HG03442 (cell line): ENCODE measurements around the gene EPHA2.

Experiments used
- ATAC-seq: cut with Tn5 transposase; IDR thresholded peaks from one replicate; pipeline ENCODE4 v1.9.1; 2021; ENCODE audit warnings: mild to moderate bottlenecking, moderate library complexity; ENCODE audit not compliant: unreplicated experiment

EPHA2 gene

DNA sequence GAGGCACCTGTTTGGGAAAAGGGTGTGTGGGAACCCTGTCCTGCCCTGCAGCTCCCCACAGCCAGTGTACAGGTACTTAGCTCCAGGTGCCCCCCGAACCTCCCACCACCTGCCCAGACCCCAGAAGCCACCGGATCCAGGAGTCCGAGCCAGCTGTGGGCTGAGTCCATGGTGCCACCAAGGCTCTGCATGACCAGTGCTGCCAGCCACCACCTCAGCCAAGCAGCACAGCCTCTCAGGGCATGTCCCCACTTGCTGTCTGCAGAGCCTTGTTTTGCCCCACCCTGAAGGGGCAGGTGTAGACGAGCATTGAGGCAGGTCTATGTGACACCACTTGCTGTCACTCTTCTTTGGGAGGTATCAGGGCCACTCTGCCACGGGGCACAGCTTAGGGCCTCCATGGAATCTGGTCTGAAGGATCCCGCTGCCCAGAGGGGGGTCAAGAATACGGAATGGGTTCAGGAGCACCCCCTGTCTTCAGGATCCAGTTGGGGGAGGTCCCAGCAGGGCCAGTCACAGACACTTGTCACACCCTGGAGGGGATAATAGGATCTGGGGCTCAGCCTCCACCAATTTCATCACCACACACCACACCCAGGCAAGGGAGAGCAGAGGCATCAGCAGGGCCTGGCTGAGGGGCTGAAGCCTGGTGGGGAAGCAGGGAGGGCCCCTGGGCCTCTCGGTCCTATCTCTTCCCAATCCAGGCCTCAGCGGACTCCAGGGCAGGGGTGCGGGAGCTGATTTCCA lies 28.9 kb upstream of the EPHA2 start:
- no peak for ATAC-seq

DNA sequence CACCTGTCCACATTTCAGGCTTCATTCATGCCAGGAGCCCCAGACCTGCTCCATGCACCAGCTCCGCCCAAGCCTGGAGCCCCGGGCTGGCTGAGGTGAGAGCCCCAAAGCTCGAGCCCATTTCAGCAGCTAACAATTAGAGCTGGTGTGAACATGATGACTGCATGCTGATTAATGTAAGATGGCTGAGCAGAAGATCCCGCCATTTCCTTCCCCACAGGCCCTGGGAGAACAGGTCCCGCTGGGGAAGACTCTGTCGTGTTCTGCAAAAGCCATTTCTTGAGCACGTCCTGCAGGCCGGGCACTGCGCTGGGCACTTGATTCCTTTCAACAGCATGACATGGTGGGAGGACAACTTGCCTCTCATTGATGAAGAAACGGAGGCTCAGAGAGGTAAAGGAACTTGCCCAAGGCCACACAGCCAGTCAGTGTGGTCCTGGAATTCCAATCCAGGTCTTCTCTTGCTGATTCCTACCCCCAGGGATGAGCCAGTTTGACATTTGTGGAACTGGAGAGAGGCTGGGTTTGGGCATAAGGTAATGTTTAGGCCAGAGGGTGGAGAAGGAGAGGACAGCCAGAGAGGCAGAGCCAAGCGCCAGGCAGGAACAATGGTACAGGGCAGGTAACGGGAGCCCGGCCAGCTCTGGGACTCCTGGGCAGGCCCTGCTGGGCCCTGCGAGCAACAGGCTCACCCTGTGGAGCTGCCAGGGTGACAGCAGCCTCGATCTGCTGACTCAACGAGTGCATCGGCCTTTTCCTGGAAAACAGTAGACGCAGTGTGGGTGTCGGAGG lies 28.1 kb upstream of the EPHA2 start:
- ATAC-seq, result no peak

DNA sequence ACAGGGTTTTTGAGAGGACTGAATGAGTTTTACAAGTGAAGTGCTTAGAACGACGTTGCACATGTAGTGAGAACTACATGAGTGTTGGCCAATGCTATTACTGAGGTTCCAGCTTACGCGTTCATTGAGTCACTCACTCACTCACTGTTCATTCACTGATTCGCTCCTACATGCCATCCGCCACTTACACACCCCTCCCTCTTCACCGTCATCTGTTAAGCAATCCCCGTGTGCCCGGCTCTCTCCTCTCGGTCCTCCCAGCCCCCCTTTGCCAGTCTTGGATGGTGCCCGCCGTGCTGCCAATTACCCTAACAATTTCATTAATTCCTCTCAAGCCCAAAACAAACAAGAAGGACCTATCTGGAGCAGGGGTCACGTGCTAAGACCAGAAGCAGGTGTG lies 27.3 kb upstream of the EPHA2 start:
- ATAC-seq, result no peak

DNA sequence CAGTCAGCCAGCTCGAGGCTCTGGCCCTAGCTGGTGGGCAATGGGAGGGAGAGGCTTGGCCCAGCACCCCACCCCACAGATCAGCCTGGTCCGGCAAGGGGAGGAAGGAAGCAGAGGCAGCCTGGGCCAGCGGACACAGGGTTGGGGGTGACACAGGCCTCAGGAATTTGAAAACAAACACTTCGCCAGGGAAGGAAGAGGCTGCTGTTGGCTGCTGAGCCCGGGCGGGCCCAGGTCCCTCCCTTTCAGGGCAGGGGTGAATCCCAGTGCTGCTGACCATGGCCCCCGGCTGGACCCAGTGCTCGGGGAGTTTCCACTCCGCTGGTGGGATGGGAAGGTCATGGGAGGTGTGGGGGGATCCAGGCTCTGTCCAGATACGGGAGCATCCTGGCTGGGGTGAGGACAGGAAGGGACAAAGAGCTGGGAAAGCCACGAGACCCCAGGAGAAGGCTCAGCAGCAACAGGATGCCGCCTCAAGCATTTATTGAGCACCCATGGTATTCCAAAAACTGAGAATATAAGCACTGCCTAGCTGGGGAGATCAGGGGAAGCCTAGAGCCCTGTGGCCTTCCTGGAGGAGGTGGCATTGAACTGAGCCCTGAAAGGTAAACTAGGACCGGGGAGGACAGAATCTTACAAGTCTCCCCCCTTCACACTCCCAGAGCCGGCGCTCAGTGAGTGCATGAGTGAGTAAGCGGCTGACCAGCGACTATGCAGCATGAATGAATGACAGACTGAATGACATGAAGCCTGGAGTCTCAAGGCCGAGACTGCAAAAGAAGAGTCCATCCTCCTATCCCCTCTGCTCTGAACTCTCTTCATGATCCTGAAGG lies 26.2 kb upstream of the EPHA2 start:
- no peak for ATAC-seq

DNA sequence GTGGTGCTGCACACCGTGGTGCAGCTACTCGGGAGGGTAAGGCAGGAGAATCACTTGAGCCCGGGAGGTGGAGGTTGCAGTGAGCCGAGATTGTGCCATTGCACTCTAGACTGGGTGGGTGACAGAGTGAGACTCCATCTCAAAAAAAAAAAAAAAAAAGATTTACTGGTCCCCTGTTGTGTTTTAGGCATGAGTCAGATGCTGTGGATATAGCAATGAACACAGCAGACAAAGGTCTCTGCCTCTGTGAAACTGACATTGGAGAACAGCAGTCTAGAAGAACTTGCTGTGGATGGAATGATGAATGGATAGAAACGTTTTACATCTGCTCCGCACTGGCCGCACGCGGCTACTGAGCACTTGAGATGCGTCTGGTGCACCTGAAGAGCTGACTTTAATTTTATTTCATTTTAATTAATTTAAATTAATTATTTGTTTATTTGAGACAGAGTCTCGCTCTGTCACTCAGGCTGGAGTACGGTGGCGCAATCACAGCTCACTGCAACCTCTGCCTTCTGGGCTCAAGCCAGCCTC lies 24.5 kb upstream of the EPHA2 start:
- no peak for ATAC-seq

DNA sequence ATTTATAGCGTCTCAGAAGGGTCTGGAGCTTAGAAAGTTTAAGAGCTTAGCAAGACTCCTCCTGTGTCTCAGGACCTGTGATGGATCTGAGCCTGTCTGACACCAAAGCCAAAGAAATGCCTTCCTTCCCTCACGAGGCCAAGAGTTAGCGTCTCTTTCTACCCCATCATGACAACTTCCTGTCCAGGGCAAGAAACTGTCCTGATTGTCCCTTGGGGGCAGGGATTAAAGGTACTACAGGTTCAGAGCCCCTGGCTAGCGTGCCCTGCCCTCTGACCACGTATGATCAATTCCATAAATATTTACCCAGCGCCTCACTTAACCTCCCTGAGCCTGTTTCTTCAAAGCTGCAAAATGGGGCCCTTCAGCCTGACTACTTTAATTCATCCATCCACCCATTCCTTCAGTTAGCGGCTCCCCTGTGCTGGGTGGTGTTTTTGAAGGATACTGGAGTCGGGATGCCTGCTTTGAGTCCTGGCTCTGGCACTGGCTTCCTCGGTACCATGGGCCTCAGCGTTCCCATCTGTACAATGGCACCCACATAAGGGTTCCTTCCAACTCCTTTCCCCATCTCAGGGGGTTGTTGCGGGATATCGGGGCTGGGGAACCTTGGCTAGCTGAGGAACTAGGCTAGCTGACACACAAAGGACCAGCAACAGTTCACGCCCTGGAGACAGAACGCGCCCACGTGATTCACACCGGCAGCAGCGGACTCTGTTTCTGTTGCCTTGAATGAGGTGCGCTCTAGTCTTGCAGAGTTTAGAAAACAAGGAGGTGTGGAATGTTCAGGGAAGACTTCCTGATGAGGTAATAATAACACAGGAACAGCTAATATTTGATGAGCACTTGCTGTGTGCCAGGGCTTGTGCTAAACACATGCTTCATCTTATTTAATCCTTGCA lies 23.0 kb upstream of the EPHA2 start:
- no peak for ATAC-seq

DNA sequence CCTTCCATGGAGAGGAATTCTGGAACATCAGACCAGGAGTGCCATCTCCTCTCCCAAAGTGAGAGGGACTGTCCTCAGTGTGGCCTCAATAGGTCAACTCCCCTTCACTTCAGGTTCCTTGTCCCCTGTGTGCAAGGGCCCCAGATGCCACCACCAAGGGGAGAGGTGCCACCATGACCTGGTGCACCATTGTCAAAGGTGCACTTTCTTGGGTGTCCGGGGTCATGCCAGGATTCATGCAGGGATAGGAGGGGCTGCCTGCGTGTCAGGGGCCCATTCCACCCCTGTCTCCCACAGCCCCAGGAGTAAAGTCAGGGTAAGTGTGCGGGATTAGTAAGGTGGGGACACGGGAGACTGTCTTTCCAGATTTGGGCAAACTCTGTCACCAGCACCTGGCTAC lies 21.4 kb upstream of the EPHA2 start:
- ATAC-seq, result no peak

DNA sequence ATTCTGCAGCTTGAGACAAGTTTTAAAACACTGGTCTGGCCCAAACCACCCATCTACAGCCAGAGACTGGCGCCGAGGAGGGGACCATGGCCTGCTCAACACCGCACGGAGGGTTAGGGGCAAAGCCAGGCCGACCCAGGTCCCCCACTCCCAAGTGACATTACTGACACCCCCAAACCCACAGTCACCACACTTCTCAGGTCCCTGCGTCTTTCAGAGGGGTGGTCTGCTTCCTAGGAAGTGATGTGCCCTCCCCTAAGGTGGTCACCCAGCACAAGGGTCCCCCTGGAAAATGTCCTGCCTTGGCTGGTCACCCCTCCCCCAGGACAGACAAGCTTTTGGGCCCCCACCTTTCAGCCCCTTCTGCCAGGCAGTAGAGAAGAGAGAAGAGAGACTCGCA lies 20.8 kb upstream of the EPHA2 start:
- no peak for ATAC-seq

DNA sequence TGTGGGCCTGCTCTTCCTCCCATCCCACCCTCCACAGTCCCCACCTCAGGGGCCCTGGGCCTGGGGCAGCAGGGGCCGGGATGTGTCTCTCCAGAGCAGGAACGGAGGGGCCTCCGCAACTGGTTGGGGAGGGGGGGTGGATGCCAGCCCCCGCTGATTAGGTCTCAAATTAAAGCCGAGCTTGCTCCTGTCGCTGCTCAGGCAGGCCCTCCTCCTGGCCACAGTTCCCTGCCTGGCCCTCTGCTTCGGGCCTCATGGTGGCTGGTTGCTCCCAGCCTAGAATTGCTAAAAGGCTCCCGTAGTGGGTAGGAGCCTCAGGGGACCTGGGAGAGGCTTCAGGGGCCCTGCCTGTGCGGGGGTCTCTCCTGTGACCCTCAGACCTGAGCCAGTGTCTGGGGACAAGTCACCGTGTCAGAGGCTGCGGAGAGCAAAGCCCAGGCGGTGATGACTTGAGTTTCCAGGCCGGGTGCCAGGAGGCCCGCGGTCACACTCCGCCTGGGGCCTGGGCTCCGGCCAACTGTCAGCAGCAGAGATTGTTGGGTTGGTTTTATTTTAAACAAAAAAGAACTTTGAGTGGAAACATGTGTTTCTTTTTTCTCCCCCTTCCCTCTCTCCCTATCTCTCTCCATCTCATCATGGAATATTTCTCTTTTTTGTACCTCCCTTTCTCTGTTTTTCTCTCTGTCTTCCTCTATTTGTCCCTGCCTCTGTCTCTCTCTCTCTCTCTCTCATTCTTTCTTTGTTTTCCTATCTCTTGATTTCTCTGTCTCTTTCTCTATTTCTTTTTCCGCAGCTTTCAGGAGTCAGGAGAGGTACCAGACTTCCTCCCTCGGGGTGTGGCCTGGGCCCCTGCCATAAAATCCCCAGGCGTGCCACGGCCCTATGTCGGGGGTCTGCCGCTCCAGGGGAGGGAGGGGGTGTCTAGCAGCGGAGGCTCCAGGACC lies 20.0 kb upstream of the EPHA2 start:
- no peak for ATAC-seq

DNA sequence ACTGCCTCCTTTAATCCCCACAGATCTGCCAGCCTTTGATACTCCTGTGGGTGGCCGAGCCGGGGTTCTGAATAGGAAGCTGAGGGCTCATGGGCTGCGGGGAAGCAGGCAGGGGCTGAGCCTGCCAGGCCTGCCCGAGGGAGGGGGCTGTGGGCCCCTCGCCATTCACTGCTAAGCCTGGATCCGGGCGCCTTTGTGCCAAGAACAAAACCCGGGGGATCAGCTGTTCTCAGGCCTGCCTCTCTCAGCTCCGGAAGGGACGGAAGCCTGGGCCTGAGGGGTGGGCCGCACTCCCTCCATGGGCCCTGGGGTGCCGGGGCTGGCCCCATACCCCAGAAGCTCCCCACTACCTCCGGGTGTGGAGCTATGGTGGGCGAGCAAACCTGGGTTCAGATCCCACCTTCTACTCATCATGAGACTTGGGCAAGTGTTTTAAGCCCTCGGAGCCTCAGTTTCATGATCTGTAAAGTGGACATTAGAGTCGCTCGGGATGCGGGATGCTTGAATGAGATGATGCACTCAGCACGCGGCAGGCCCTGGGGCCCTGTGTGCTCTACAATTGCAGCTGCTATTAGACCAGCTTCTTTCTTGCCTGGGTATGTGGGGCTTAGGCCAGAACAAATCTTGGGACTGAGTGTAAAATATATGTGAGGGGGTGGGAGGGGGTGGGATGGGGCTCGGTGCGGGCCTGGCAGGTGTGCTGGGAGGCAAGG lies 19.2 kb upstream of the EPHA2 start:
- no peak for ATAC-seq

DNA sequence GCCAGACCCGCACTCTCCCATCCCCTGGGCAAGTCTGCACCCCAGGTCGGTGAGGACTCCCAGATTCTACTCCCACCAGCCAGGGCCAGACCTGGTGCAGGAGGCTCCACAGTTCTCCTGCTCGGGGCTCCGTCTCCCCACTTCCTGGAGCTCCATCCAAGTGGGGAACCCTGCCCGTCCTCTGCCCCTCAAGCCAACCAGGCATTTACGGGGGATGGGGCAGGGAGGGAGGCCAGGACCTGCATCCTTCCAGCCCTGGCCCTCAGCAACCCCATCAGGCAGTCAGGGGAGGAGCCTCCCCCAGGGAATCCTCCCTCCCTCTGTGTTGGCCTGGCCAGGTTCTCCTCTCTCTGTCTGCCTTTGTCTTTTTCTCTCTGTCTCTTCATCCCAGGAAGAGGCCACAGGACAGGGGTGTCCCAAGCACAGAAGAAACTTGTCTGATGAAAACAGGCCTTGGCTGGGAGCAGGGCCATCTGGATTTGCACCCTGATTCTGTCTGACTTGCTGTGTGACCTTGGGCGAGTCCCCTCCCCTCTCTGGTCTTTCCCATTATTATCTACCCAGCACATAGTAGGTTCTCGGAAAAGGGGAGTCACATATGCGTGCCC lies 18.5 kb upstream of the EPHA2 start:
- no peak for ATAC-seq

DNA sequence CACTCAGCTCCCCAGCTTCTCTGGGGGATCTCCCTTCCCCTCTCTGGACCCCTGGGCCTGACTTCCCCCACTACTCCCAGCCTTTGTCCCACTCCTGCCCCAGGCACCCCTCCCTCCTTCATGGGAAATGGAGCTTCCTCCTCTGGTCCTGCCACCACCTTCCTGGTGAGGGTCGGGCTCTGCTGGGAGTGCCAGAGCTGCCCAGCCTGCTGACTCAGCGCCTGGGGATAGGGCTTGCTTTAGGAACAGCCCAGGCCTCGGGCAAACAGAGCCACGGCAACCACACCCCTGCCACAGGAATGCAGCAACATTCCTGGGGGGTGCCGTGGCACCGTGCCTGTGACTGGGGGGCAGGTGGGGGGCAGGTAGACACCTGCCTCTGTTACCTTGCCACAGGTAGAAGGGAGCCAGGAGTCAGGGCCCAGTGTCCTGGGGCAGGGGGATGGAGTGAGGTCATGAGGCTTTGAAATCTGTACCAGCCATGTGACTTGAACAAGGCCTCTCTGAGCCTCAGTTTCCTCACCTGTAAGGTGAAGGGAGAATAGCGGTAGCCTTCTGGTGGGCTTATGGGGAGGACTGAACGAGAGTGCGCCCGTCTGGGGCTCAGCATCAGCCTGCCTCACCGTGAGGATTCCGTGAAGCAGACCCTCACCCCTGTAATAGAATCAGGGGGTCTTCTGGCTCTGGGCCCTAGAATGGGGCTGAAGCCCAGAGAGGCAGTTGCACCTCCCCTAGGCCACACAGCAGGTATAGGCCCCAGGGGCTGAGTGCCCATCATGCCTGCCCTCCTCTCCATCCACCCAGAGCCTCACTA lies 17.8 kb upstream of the EPHA2 start:
- no peak for ATAC-seq

DNA sequence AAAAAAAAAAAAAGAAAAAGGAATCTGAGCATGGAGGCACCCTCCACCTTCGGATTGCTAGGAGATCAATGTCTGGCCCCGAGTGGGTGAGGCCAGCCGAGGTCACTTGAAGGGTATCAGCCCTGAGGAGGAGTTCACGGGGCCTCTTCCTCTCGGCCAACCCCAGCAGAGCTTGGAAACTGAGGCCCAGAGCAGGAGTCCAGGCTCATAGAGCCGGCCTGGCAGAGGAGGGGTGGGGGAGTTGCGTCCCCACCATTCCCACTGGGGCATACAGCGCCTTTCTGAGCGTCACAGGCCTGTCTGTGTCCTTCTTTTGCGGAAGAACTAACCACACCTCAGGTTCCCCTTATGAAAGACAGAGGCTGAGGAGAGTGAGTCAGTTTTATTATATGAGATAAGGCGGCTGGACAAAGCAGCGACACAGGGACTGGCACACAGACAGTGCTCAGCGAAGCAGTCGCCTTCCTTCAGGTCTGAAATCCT lies 17.1 kb upstream of the EPHA2 start:
- no peak for ATAC-seq

DNA sequence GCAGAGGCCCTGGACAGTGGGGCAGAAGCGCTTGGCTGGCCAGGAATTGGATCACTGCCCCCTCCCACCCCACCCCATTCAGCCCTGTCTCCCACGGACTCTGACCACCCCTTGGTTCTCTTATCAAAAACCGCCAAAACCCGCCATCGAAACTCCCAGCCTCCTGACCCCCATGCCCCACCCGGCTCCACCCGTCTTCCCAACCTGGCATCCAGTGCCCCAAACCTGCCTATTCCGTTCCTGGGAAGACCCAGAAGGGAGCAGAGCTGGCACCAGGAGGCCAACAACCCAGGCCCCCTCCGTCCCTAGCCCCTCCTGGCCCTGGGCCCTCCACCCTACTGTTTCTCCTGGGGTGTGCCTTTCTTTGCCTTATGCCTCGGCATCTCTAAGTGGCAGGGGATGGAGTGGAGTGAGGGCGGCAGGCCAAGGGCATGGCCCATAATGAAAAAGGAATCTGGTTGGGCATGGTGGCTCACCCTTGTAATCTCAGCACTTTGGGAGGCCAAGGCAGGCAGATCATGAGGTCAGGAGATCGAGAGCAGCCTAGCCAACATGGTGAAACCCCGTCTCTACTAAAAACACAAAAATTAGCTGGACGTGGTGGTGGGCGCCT lies 16.5 kb upstream of the EPHA2 start:
- no peak for ATAC-seq

DNA sequence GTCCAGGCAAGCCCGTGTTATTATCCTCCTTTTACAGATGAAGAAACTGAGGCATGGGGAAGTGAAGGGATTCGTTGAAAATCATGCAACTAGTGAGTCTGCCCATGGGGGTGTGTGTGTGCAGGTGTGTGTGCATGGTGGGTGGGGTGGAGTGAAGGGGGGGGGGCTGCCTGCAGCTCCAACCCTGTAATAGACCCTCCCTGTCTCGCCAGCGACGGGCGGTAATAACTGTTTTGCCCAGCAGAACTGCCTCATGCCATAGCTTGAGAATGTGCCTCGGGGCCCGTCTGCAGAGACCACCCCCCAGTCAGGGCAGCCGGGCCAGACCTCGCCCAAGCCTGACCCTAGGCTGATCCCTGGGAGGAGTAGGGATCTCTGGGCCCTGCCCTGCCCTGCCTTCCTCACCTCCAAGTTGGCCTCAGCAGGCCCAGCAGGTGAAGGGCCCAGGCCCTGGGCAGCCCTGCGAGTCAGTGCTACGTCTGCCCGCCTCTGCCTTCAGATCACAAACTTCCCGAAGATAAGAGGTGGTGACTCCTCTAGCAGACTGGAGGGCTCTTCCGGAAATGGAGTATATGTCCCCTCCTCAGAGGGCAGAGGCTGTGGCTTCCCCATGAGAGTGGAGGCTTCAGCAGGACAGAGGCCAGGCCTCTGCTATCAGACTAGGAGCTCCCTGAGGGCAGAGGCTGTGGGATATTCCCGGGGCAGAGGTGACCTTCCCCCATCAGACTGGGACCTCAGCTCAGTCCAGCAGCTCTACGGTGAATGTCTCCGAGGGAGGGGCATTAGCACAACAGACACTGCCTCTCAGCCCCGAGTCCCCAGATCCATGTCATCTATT lies 15.7 kb upstream of the EPHA2 start:
- no peak for ATAC-seq

DNA sequence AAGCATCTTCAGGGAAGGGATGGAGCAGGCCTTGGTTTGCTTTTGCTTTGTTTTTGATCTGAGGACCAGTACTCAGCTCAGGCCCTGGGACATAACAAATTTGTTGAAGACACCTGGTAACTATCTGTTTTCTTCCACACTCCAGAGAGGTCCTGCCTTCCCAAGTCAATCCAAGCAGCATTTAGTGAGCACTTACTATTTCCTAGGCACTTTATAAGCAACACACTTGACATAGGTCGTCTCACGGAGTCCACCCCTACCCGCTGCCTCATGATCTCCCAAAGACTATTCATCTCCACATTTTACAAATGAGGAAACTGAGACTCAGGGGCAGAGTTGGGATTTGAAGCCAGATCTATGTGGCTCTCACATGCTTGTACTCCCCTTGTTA lies 14.4 kb upstream of the EPHA2 start:
- no peak for ATAC-seq
